ENCODE measurements around the gene GREM1. TPM values are rescaled to one million over a fixed set of nuclear protein-coding genes. Genes with fewer than 3 reads are reported as not detected.

The GREM1 gene
- total RNA-seq, 1 experiment from 2014 or later = 0.66 TPM

DNA sequence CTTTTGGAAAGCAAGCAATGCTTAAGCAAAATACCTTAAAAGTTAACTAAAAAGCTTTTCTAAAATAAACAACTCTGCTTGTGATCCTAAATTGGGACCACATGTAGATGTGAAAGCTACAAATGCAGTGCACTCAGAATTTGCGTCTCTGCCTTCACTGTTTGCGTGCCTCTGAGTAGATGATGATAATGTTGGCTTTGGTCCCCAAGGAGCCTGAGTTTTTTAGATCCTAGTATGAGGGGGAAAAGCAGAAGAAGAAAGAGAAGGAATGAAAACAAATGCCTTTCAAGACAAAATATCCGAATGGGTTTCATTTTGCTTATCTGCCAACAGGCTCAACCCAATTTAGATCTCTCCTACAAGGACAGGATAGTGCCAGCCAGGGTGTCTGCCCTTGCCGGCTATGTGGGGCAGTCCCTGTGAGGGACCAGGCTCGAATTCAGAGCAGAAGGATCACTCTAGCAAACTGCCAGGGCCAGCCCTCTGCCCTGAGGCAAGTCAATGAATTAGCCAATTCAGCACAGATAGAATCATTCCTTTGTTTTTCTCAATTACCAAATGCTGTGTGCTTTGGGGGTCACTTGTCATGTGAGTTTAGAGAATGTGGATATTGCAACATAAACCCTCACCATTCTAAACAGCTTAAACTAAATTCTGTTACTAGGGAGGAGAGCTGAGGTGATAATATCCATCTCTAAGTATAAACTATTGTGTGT is 47.8 kb upstream of the GREM1 start:
- Histone ChIP-seq H3K9me3 (ENCODE audit: control insufficient read depth in 1 of 2, insufficient read depth in 1 of 2, low read depth in 1 of 2, low read length in 2 of 2) (no peaks in the 10 kb centered on the region), H3K4me3 (replicated peaks in 1 of 2; ENCODE audit: low read depth in 1 of 2, low read length in 2 of 2) (no peak overlapping the region), H3K27ac (ENCODE audit: low read depth, low read length) (no peak overlapping the region), H3K9ac (ENCODE audit: low read length) (no peak overlapping the region), H3K9me2 (ENCODE audit: insufficient read depth) (no peaks in the 10 kb centered on the region), H3K79me2 (ENCODE audit: insufficient read depth, low read length) (no peaks in the 10 kb centered on the region), H2AFZ (ENCODE audit: low read depth, low read length, poor library complexity, severe bottlenecking) (no peak overlapping the region), H3K27me3 (ENCODE audit: insufficient read depth, low read length) (no peaks in the 10 kb centered on the region), H3K4me1 (ENCODE audit: control insufficient read depth in 1 of 2, insufficient read depth in 2 of 2, low read length in 2 of 2) (no peaks in the 10 kb centered on the region), H4K20me1 (ENCODE audit: insufficient read depth) (no peaks in the 10 kb centered on the region), H3K36me3 (ENCODE audit: control insufficient read depth in 1 of 2, insufficient read depth in 2 of 2, low read length in 2 of 2) (peaks cover 0 to 2% of the 10 kb centered on the region in 2 experiments; a peak in 1 of 4 replicates), H3K4me2 (ENCODE audit: low read length) (no peak overlapping the region)
- TF ChIP-seq, protein P1, sequence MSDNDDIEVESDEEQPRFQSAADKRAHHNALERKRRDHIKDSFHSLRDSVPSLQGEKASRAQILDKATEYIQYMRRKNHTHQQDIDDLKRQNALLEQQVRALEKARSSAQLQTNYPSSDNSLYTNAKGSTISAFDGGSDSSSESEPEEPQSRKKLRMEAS (IDR thresholded peaks at IDR 0.05) = no peak
- TF ChIP-seq EZH2 (IDR thresholded peaks at IDR 0.05) (no peak), POLR2A (IDR thresholded peaks at IDR 0.05; ENCODE audit: borderline replicate concordance, extremely low read depth, insufficient read depth, insufficient read length) (no peak), ZFX (IDR thresholded peaks at IDR 0.05) (no peak), SIN3A (IDR thresholded peaks at IDR 0.05; ENCODE audit: low read depth) (no peak), SP1 (IDR thresholded peaks at IDR 0.05; ENCODE audit: low read depth) (no peak), JUND (IDR thresholded peaks at IDR 0.05) (no peak), SRF (IDR thresholded peaks at IDR 0.05; ENCODE audit: low read depth) (no peak), ZNF274 (IDR thresholded peaks at IDR 0.05; ENCODE audit: low read depth, low read length) (no peak), FOSL1 (IDR thresholded peaks at IDR 0.05; ENCODE audit: low read depth) (no peak)
- TF ChIP-seq, protein P2, sequence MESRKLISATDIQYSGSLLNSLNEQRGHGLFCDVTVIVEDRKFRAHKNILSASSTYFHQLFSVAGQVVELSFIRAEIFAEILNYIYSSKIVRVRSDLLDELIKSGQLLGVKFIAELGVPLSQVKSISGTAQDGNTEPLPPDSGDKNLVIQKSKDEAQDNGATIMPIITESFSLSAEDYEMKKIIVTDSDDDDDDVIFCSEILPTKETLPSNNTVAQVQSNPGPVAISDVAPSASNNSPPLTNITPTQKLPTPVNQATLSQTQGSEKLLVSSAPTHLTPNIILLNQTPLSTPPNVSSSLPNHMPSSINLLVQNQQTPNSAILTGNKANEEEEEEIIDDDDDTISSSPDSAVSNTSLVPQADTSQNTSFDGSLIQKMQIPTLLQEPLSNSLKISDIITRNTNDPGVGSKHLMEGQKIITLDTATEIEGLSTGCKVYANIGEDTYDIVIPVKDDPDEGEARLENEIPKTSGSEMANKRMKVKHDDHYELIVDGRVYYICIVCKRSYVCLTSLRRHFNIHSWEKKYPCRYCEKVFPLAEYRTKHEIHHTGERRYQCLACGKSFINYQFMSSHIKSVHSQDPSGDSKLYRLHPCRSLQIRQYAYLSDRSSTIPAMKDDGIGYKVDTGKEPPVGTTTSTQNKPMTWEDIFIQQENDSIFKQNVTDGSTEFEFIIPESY (IDR thresholded peaks at IDR 0.05; ENCODE audit: extremely low read depth, insufficient replicate concordance, low read length) = no peak
- TF ChIP-seq, protein P3, sequence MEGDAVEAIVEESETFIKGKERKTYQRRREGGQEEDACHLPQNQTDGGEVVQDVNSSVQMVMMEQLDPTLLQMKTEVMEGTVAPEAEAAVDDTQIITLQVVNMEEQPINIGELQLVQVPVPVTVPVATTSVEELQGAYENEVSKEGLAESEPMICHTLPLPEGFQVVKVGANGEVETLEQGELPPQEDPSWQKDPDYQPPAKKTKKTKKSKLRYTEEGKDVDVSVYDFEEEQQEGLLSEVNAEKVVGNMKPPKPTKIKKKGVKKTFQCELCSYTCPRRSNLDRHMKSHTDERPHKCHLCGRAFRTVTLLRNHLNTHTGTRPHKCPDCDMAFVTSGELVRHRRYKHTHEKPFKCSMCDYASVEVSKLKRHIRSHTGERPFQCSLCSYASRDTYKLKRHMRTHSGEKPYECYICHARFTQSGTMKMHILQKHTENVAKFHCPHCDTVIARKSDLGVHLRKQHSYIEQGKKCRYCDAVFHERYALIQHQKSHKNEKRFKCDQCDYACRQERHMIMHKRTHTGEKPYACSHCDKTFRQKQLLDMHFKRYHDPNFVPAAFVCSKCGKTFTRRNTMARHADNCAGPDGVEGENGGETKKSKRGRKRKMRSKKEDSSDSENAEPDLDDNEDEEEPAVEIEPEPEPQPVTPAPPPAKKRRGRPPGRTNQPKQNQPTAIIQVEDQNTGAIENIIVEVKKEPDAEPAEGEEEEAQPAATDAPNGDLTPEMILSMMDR (IDR thresholded peaks at IDR 0.05 in 2 of 3, conservative IDR thresholded peaks at IDR 0.05 in 1 of 3; ENCODE audit: borderline replicate concordance in 1 of 3, insufficient read depth in 1 of 3, low read depth in 2 of 3, low read length in 2 of 3) = no peak
- no TSS peak for BruUV-seq (replicated peaks)
- ChIA-PET RAD21 (ENCODE audit: low non-redundant PET in 1 of 2, low total read pairs in 2 of 2, uncharacterized antibody in 2 of 2, unreplicated experiment in 2 of 2) (no interaction called here), CTCF (interaction anchor here (1.1 to 1.4 kb wide), 3 partner anchors 7 to 286 kb away, joined by 3 to 5 read pairs (median 3); no protein-coding TSS in a partner anchor), POLR2A (no interaction called here)
- no peak for ATAC-seq
- DNase-seq (ENCODE audit: low read depth, low spot score) = no peak
- intact Hi-C loops (cut with micrococcal nuclease) = loop anchor here (5.0 kb wide), 2 partner anchors 287 to 327 kb away; no protein-coding TSS in a partner anchor

All from HCT116 (cell line).